Panc1 (cell line): ENCODE results near the gene CYFIP2.

ENCODE experiments used
- CTCF ChIP-seq: fragments of 450-650 bp; IDR thresholded peaks from 2 replicates; pipeline ENCODE4 v1.5.1; 2017; ENCODE audit warnings: mild to moderate bottlenecking
- POLR2AphosphoS5 ChIP-seq: IDR thresholded peaks from 2 replicates; pipeline ENCODE4 v1.6.1; 2012; ENCODE audit warnings: mild to moderate bottlenecking, low read depth, low read length, moderate library complexity
- REST ChIP-seq, 2 experiments: IDR thresholded peaks; 2 replicates each; pipeline ENCODE4 v1.6.1; 2011 to 2012; ENCODE audit warnings: low read depth in 2 of 2, control low read depth in 1 of 2, low read length in 1 of 2, mild to moderate bottlenecking in 1 of 2, moderate library complexity in 1 of 2; ENCODE audit not compliant: insufficient read depth in 1 of 2
- SIN3A ChIP-seq: IDR thresholded peaks from 2 replicates; pipeline ENCODE4 v1.6.1; 2012; ENCODE audit warnings: low read depth, mild to moderate bottlenecking, low read length, moderate library complexity, borderline replicate concordance; ENCODE audit not compliant: insufficient read depth

GRCh38 chr5:157347301-157348048 lies 81.6 kb downstream of the CYFIP2 start:
- no peak for TF ChIP-seq CTCF
- no peak for TF ChIP-seq POLR2AphosphoS5
- no peak for TF ChIP-seq REST (IDR thresholded peaks at IDR 0.05; ENCODE audit: insufficient read depth in 1 of 2, low read depth in 2 of 2, low read length in 1 of 2)
- TF ChIP-seq SIN3A: no peak
